B cell (primary cell): ENCODE data around the gene RINL. TPM values are rescaled to one million over a fixed set of nuclear protein-coding genes. Genes with fewer than 3 reads are reported as not detected.

Experiments used
- ATAC-seq: fragments of 200-7000 bp; cut with Tn5 transposase; one replicate; pipeline ENCODE4 v1.10.0; 2021; ENCODE audit warnings: low read depth, mild to moderate bottlenecking, moderate number of reproducible peaks, moderate library complexity
- CTCF ChIA-PET: fragments of 350-600 bp; sonication (Branson Sonifier 250); formaldehyde crosslinking; loops from one replicate; lab custom pipeline; 2021; ENCODE audit warnings: antibody characterized with exemption, inconsistent platforms; lab: Charles Lee
- POLR2A ChIA-PET: fragments of 350-600 bp; sonication (Branson Sonifier 250); formaldehyde crosslinking; loops from one replicate; lab custom pipeline; 2021; ENCODE audit warnings: antibody characterized with exemption; lab: Charles Lee
- DNase-seq: peaks from one replicate; pipeline ENCODE4 v3.0.0; 2013
- H2AFZ ChIP-seq: 2 replicates; pipeline ENCODE4 v1.6.1; 2012; ENCODE audit warnings: mild to moderate bottlenecking, low read depth, low read length; ENCODE audit not compliant: insufficient read depth, poor library complexity, severe bottlenecking
- H3K27ac ChIP-seq, 2 donors: 1 replicate in 1 of 2; 2 replicates in 1 of 2; pipeline ENCODE4 v1.5.1; 2012 to 2013; ENCODE audit warnings: low read length in 2 of 2, mild to moderate bottlenecking in 2 of 2, moderate library complexity in 1 of 2
- H3K27me3 ChIP-seq, 4 experiments: fragments of 200-600 bp in 1 of 4; sonication (generic) in 1 of 4; replicated peaks in 1 of 4; 1 replicate in 2 of 4; 2 replicates in 2 of 4; pipeline versions ENCODE4 v1.6.1 to v1.7.0; 2013 to 2016; ENCODE audit warnings: low read length in 3 of 4, mild to moderate bottlenecking in 2 of 4, mixed read lengths in 1 of 4, moderate library complexity in 1 of 4; ENCODE audit not compliant: insufficient read depth in 4 of 4, control insufficient read depth in 3 of 4; ENCODE audit errors: control extremely low read depth in 1 of 4
- H3K36me3 ChIP-seq, 2 experiments: replicated peaks in 1 of 2; 1 replicate in 1 of 2; 2 replicates in 1 of 2; pipeline versions ENCODE4 v1.6.1 to v1.7.1; 2013; ENCODE audit warnings: low read length in 1 of 2; ENCODE audit not compliant: insufficient read depth in 2 of 2, control insufficient read depth in 1 of 2; ENCODE audit errors: control extremely low read depth in 1 of 2, extremely low read depth in 1 of 2
- H3K4me1 ChIP-seq, 2 donors: fragments of 200-600 bp in 1 of 2; sonication (generic) in 1 of 2; 1 replicate in 1 of 2; 2 replicates in 1 of 2; pipeline versions ENCODE4 v1.5.1 to v1.6.1; 2013 to 2017; ENCODE audit warnings: low read length in 2 of 2; ENCODE audit not compliant: control insufficient read depth in 2 of 2, insufficient read depth in 2 of 2
- H3K4me2 ChIP-seq: replicated peaks from 2 replicates; pipeline ENCODE3; 2012; ENCODE audit warnings: mild to moderate bottlenecking, low read depth, low read length; ENCODE audit not compliant: poor library complexity, severe bottlenecking
- H3K4me3 ChIP-seq, 5 experiments: fragments of 200-600 bp in 1 of 5; sonication (generic) in 1 of 5; 1 replicate in 3 of 5; 2 replicates in 2 of 5; pipeline versions ENCODE4 v1.5.1 to v1.7.0; 2011 to 2016; ENCODE audit warnings: low read length in 4 of 5, mild to moderate bottlenecking in 4 of 5, low read depth in 2 of 5, control low read depth in 1 of 5, moderate library complexity in 1 of 5; ENCODE audit not compliant: insufficient read depth in 1 of 5; ENCODE audit errors: control extremely low read depth in 1 of 5, extremely low read depth in 1 of 5
- H3K79me2 ChIP-seq: fragments of 200-600 bp; sonication (generic); one replicate; pipeline ENCODE4 v1.6.0; 2016; ENCODE audit warnings: low read length; ENCODE audit not compliant: control insufficient read depth, insufficient read depth
- H3K9ac ChIP-seq: fragments of 200-600 bp; sonication (generic); 2 replicates; pipeline ENCODE4 v1.6.1; 2017; ENCODE audit warnings: mild to moderate bottlenecking, low read length, moderate library complexity
- H3K9me3 ChIP-seq, 3 donors: one replicate each; pipeline versions ENCODE4 v1.6.1 to v1.7.1; 2013; ENCODE audit warnings: low read length in 2 of 3; ENCODE audit not compliant: control insufficient read depth in 2 of 3, insufficient read depth in 1 of 3; ENCODE audit errors: control extremely low read depth in 1 of 3
- H4K20me1 ChIP-seq: 2 replicates; pipeline ENCODE4 v1.6.0; 2012; ENCODE audit warnings: mild to moderate bottlenecking, low read length; ENCODE audit not compliant: insufficient read depth, control insufficient read depth, poor library complexity, severe bottlenecking
- H3K27ac Mint-ChIP-seq: one replicate; pipeline ENCODE4 v1.8.0; 2021; ENCODE audit warnings: mixed read lengths
- H3K27me3 Mint-ChIP-seq: one replicate; pipeline ENCODE4 v1.8.0; 2021; ENCODE audit warnings: mixed read lengths
- H3K4me1 Mint-ChIP-seq: one replicate; pipeline ENCODE4 v1.8.0; 2021; ENCODE audit warnings: mixed read lengths
- H3K4me3 Mint-ChIP-seq: one replicate; pipeline ENCODE4 v1.8.0; 2021; ENCODE audit warnings: mixed read lengths
- H3K9me3 Mint-ChIP-seq: one replicate; pipeline ENCODE4 v1.8.0; 2022; ENCODE audit warnings: mixed read lengths; ENCODE audit not compliant: insufficient read depth
- EZH2 ChIP-seq: IDR thresholded peaks from 2 replicates; pipeline ENCODE4 v1.6.1; 2012; ENCODE audit warnings: borderline replicate concordance, low read depth, mild to moderate bottlenecking, moderate library complexity, low read length; ENCODE audit not compliant: insufficient read depth, poor library complexity, severe bottlenecking
- WGBS: methylation state at CpG from one replicate; pipeline ENCODE4 v1.1.5; 2013; ENCODE audit warnings: missing lambda C conversion rate; ENCODE audit not compliant: insufficient coverage; 5-methylcytosine and 5-hydroxymethylcytosine counted together
- intact Hi-C: fragments of 100-400 bp; cut with micrococcal nuclease; formaldehyde crosslinking; loops from one replicate; pipeline ENCODE4 v1.10.0; 2022
- polyA plus RNA-seq: library from polyadenylated mRNA; depleted of rRNA; stranded (reverse); fragments of >200 nt; gene quantifications from 2 replicates; pipeline ENCODE4 v1.2.3, GENCODE V29; 2012
- total RNA-seq, 2 donors: library from RNA; stranded (reverse); fragments of 120-200 nt in 1 of 2; gene quantifications; 1 replicate in 1 of 2; 2 replicates in 1 of 2; pipeline versions ENCODE4 v1.2.3 to v1.2.4, GENCODE V29; 2013 to 2022
- TF ChIP-seq, protein P1 (sequence below): fragments of 200-600 bp; IDR thresholded peaks from one replicate; pipeline ENCODE4 v1.8.0; 2022; ENCODE audit warnings: antibody characterized with exemption, mild to moderate bottlenecking

Gene RINL
- total and polyA plus RNA-seq, 2 donors (not counting 1 experiment from before 2014, with no cell fraction given), result 67.0 to 113 TPM

DNA sequence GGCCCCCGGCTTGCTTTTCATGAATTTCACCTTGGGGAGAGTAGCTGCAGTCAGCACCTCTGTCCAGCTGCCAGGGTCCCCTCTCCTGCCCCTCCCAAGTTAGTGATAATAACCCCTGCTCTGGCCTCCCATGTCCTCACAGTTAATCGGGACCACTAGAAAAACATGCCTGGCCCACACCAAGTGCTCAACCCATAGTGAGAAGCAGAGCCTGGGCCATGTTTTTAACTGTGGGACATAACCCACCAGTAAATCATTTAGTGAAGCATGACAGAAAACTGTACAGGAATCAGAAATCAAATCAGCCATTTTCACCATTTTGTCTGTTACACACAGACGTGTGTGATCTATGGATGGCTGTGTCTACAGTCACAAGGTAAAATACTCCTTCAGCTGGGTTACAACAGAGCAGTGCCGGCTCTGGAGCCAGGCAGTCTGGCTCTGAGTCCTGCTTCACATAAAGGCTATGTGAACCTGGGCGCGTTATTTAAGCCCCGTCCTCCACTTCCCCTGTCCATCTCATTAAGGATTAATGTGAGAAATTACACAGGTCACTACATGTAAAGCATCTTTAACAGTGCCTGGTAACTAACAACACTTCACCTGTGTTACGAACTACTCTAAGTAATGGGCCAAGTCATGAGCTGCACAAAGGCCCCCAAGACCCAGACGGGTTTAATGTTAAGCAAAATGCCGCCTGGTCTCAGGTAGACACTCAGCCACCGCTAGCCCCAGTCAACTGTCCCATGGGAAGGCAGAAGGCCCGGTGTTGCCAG lies 38.9 kb downstream of the RINL start:
- ChIA-PET POLR2A (interaction anchor here (0.6 kb wide), 1 partner anchor 660 kb away, joined by 7 read pairs; the partner anchor contains the start of gene DLL3), CTCF (interaction anchor here (1.3 kb wide), 1 partner anchor 48 kb away, joined by 4 read pairs; no protein-coding TSS in a partner anchor)
- H3K27me3 Mint-ChIP-seq, result no peaks in the 10 kb centered on the region
- Histone ChIP-seq H3K27ac (no peak overlapping the region), H3K36me3 (peaks cover 13 to 82% of the 10 kb centered on the region in 2 experiments), H3K27me3 (no peaks in the 10 kb centered on the region), H3K4me2 (no peak overlapping the region), H3K79me2 (peaks cover 48% of the 10 kb centered on the region), H3K9me3 (no peaks in the 10 kb centered on the region), H3K4me1 (peaks cover 32 to 33% of the 10 kb centered on the region in 2 donors), H2AFZ (no peak overlapping the region), H3K9ac (no peak overlapping the region), H4K20me1 (peaks cover 77% of the 10 kb centered on the region), H3K4me3 (no peak overlapping the region)
- DNase-seq (no peak), ATAC-seq (no peak)
- intact Hi-C loops, result no loop called here
- H3K27ac Mint-ChIP-seq, result peak overlapping the region; percentile 46
- TF ChIP-seq EZH2, result no peak
- TF ChIP-seq, protein P1, sequence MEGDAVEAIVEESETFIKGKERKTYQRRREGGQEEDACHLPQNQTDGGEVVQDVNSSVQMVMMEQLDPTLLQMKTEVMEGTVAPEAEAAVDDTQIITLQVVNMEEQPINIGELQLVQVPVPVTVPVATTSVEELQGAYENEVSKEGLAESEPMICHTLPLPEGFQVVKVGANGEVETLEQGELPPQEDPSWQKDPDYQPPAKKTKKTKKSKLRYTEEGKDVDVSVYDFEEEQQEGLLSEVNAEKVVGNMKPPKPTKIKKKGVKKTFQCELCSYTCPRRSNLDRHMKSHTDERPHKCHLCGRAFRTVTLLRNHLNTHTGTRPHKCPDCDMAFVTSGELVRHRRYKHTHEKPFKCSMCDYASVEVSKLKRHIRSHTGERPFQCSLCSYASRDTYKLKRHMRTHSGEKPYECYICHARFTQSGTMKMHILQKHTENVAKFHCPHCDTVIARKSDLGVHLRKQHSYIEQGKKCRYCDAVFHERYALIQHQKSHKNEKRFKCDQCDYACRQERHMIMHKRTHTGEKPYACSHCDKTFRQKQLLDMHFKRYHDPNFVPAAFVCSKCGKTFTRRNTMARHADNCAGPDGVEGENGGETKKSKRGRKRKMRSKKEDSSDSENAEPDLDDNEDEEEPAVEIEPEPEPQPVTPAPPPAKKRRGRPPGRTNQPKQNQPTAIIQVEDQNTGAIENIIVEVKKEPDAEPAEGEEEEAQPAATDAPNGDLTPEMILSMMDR, result no peak
- H3K4me3 Mint-ChIP-seq, result no peak overlapping the region
- H3K4me1 Mint-ChIP-seq, result peaks cover 34% of the 10 kb centered on the region
- 97% methylated on average over 9 of the region's 12 CpGs for WGBS
- H3K9me3 Mint-ChIP-seq, result no peaks in the 10 kb centered on the region
